Upper lobe of left lung (tissue), 6 donors: ENCODE results near the gene UBL5. TPM values are rescaled to one million over a fixed set of nuclear protein-coding genes. Genes with fewer than 3 reads are reported as not detected.

ENCODE experiments used
- ATAC-seq, 2 donors: fragments of 200-7000 bp; cut with Tn5 transposase; one replicate each; pipeline ENCODE4 v1.9.1; 2022; ENCODE audit warnings: mild to moderate bottlenecking in 2 of 2, moderate library complexity in 2 of 2; ENCODE audit not compliant: low FRiP score in 2 of 2
- DNase-seq, 2 donors: peaks; one replicate each; pipeline ENCODE4 v3.0.0-alpha.2; 2019 to 2020
- H3K27ac ChIP-seq, 4 donors: fragments of 200-600 bp; sonication (generic); one replicate each; pipeline ENCODE4 v1.5.1; 2016 to 2019
- H3K27me3 ChIP-seq, 4 donors: fragments of 200-600 bp; sonication (generic); one replicate each; pipeline ENCODE4 v1.5.1; 2017 to 2019
- H3K36me3 ChIP-seq, 4 donors: fragments of 200-600 bp; sonication (generic); one replicate each; pipeline ENCODE4 v1.5.1; 2016 to 2019
- H3K4me1 ChIP-seq, 4 donors: fragments of 200-600 bp; sonication (generic); one replicate each; pipeline ENCODE4 v1.5.1; 2018 to 2019
- H3K4me3 ChIP-seq, 4 donors: fragments of 200-600 bp; sonication (generic); one replicate each; pipeline ENCODE4 v1.5.1; 2017 to 2019; ENCODE audit warnings: mild to moderate bottlenecking in 2 of 4, moderate library complexity in 1 of 4
- H3K9me3 ChIP-seq, 4 donors: fragments of 200-600 bp; sonication (generic); one replicate each; pipeline ENCODE4 v1.5.1; 2018 to 2019
- CTCF ChIP-seq, 6 experiments: fragments of 450-650 bp in 4 of 6; fragments of 200-600 bp in 2 of 6; sonication (generic) in 2 of 6; IDR thresholded peaks; one replicate each; pipeline ENCODE4 v1.5.1; 2016 to 2019; ENCODE audit warnings: antibody characterized with exemption in 6 of 6
- EP300 ChIP-seq, 4 donors: sonication (generic); formaldehyde crosslinking; IDR thresholded peaks; one replicate each; pipeline ENCODE4 v1.5.1; 2017; ENCODE audit warnings: antibody characterized with exemption in 4 of 4, control low read depth in 2 of 4
- POLR2A ChIP-seq, 4 donors: fragments of 450-650 bp; IDR thresholded peaks; one replicate each; pipeline ENCODE4 v1.5.1; 2016 to 2017; ENCODE audit warnings: antibody characterized with exemption in 4 of 4, mild to moderate bottlenecking in 2 of 4
- POLR2AphosphoS5 ChIP-seq, 2 donors: sonication (generic); formaldehyde crosslinking; IDR thresholded peaks; one replicate each; pipeline ENCODE4 v1.5.1; 2017; ENCODE audit warnings: antibody characterized with exemption in 2 of 2
- WGBS, 2 donors: methylation state at CpG; one replicate each; pipeline ENCODE4 v1.1.5; 2017 to 2018; 5-methylcytosine and 5-hydroxymethylcytosine counted together
- total RNA-seq, 6 donors: library from RNA; depleted of rRNA in 4 of 6; stranded (reverse); fragments of >200 nt in 4 of 6; gene quantifications; one replicate each; pipeline versions ENCODE4 v1.1.0 to v1.2.1, GENCODE V29; 2016 to 2021
- donor health status: DM: no; HTN: no; CAD: no; lungs with moderate emphysema.
- donor health status: DM: no; HTN: yes; CAD: no; lungs with severe emphysema.

Gene UBL5
- total RNA-seq, 6 donors from 2014 or later: 61.8 to 405 (median 255) TPM

GRCh38 chr19:9857076-9857721, 29.5 kb downstream of the UBL5 start:
- peak overlapping the region in 1 of 4 donors; percentile 27 for H3K27ac ChIP-seq

GRCh38 chr19:9857920-9858746, 30.4 kb downstream of the UBL5 start:
- no peaks in the 10 kb centered on the region for H3K27me3 ChIP-seq
- 73 to 74% methylated on average over 10 of the region's 10 CpGs for WGBS, 2 donors
- no peak for DNase-seq
- H3K27ac ChIP-seq: peak overlapping the region in 2 of 4 donors; percentile 27 to 50
- H3K36me3 ChIP-seq: no peaks in the 10 kb centered on the region
- H3K4me3 ChIP-seq: no peak overlapping the region
- H3K4me1 ChIP-seq: peaks cover 0 to 15% (median 0%) of the 10 kb centered on the region in 4 donors
- ATAC-seq: no peak
- H3K9me3 ChIP-seq: no peaks in the 10 kb centered on the region
- no peak for TF ChIP-seq POLR2A (IDR thresholded peaks at IDR 0.05)
- TF ChIP-seq CTCF (IDR thresholded peaks at IDR 0.05): no peak
- no peak for TF ChIP-seq EP300 (IDR thresholded peaks at IDR 0.05)
- TF ChIP-seq POLR2AphosphoS5 (IDR thresholded peaks at IDR 0.05): no peak

More at GRCh38 chr19:9857076-9857721, 29.5 kb downstream of the UBL5 start:
- no peak for DNase-seq
- peaks cover 0 to 15% (median 0%) of the 10 kb centered on the region in 4 donors for H3K4me1 ChIP-seq
- H3K9me3 ChIP-seq: no peaks in the 10 kb centered on the region
- TF ChIP-seq POLR2A (IDR thresholded peaks at IDR 0.05) (no peak), POLR2AphosphoS5 (IDR thresholded peaks at IDR 0.05) (no peak), EP300 (IDR thresholded peaks at IDR 0.05) (no peak), CTCF (IDR thresholded peaks at IDR 0.05) (no peak)
- no peak for ATAC-seq
- no peaks in the 10 kb centered on the region for H3K36me3 ChIP-seq
- no peak overlapping the region for H3K4me3 ChIP-seq
- WGBS, 2 donors: 94 to 97% methylated on average over 6 to 13 of the region's 13 CpGs
- H3K27me3 ChIP-seq: no peaks in the 10 kb centered on the region

- DNase-seq (no peak), ATAC-seq (no peak)
- Histone ChIP-seq H3K27me3 (no peaks in the 10 kb centered on the region), H3K27ac (no peak overlapping the region), H3K4me3 (no peak overlapping the region), H3K36me3 (no peaks in the 10 kb centered on the region), H3K4me1 (peaks cover 0 to 15% (median 0%) of the 10 kb centered on the region in 4 donors), H3K9me3 (no peaks in the 10 kb centered on the region)
- no peak for TF ChIP-seq POLR2AphosphoS5 (IDR thresholded peaks at IDR 0.05)
- no peak for TF ChIP-seq CTCF (IDR thresholded peaks at IDR 0.05)
Observed at GRCh38 chr19:9858766-9859165, 31.0 kb downstream of the UBL5 start.

GRCh38 chr19:9860407-9860806, 32.7 kb downstream of the UBL5 start:
- ATAC-seq (no peak), DNase-seq (no peak)
- 84 to 95% methylated on average over 3 to 8 of the region's 8 CpGs for WGBS, 2 donors
- Histone ChIP-seq H3K27ac (no peak overlapping the region), H3K9me3 (no peaks in the 10 kb centered on the region), H3K36me3 (no peaks in the 10 kb centered on the region), H3K4me1 (peaks cover 0 to 15% (median 0%) of the 10 kb centered on the region in 4 donors), H3K27me3 (no peaks in the 10 kb centered on the region), H3K4me3 (no peak overlapping the region)
- TF ChIP-seq EP300 (IDR thresholded peaks at IDR 0.05) (no peak), POLR2AphosphoS5 (IDR thresholded peaks at IDR 0.05) (no peak), CTCF (IDR thresholded peaks at IDR 0.05) (no peak), POLR2A (IDR thresholded peaks at IDR 0.05) (no peak)
